Stimulated activated CD4-positive, alpha-beta T cell treated with anti-CD3 and anti-CD28 coated beads, Interleukin-1b, Interleukin-23, amount 100 ng/mL, for 24 hours (primary cell): Measurements from ENCODE around the gene JAK2.

Experiments
- DNase-seq, 4 experiments: peaks; one replicate each; pipeline ENCODE4 v3.0.0-alpha.2; 2020; ENCODE audit warnings: low read depth in 4 of 4, low spot score in 1 of 4

The JAK2 gene

DNA sequence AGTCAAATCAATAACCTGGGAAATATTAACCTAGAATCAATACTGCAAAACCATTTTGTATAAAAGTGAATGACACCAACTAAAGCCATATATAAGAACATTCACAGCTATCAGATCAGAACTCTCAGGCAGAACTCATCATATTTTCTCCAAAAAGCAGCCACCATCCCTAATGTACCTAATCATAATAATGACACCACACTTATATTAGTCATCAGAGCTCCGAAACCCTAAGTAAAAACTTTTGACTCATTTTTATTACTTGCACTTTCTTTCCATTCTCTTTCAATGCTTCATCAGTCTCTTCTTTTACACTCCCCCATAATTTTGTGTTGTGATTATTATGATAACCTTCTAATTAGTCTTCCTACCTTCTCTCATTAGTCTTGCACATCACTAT, 155.1 kb downstream of the JAK2 start:
- DNase-seq: no peak

DNA sequence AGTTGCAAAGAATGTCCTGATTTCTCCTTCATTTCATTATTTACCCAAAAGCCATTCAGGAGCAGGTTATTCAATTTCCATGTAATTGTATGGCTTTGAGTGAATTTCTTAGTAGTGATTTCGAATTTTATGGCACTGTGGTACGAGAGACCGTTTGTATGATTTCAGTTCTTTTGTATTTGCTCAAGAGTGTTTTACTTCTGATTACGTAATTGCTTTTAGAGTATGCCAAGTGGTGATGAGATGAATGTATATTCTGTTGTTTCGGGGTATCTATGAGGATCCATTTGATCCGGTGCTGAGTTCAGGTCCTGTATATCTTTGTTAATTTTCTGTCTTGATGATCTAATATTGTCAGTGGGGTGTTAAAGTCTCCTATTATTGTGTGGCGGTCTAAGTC, 159.1 kb downstream of the JAK2 start:
- no peak for DNase-seq

DNA sequence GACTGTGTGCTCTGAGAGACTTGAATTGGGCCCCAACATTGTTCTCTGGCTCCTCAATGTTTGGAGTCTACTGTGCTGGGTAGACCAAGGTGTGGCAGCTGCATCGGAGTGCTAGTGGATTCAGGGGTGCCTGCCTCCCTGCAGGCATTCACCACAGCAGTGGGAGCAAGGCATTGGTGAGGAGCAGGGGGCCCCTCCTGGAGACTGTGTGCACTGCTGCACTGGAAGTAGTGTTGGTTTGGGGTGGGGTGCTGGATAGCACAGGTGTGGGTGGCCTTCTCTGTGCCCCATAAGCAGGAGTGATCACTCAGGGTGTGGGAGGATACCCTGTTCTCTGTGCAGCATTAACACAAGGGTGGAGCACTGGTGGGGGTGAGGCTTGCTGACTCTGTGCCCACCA, 161.2 kb downstream of the JAK2 start:
- DNase-seq: no peak
